ENCODE results near the gene RAB11FIP4.
A peak's percentile ranks its signal among the peaks of the same experiment; 100 is the strongest.
"Not testable (repeated sequence)": the region's sequence is repeated elsewhere in the genome, so short reads cannot be mapped to it uniquely, and the experiment has no call there.

The RAB11FIP4 gene

DNA sequence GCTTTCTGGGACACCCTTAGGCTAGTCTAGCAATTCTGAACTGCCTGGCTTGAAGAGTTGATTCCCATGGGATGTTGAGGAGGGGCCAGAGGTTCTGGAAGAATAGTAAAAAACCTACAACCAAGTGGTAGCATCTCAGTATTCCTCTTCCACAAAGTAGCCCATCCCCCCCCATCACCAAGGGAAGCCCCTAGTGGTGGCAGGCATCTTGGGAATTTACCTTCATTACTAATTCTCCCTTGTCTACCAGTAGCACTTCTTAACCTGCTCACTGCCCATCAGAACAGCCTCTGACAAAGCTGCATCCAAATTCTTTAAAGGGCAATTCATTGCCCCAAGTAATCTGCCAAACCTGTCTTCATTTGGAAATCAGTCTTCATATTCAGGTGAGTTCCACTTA, 12.8 kb upstream of the RAB11FIP4 start:
- TF ChIP-seq, protein P1, sequence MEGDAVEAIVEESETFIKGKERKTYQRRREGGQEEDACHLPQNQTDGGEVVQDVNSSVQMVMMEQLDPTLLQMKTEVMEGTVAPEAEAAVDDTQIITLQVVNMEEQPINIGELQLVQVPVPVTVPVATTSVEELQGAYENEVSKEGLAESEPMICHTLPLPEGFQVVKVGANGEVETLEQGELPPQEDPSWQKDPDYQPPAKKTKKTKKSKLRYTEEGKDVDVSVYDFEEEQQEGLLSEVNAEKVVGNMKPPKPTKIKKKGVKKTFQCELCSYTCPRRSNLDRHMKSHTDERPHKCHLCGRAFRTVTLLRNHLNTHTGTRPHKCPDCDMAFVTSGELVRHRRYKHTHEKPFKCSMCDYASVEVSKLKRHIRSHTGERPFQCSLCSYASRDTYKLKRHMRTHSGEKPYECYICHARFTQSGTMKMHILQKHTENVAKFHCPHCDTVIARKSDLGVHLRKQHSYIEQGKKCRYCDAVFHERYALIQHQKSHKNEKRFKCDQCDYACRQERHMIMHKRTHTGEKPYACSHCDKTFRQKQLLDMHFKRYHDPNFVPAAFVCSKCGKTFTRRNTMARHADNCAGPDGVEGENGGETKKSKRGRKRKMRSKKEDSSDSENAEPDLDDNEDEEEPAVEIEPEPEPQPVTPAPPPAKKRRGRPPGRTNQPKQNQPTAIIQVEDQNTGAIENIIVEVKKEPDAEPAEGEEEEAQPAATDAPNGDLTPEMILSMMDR (conservative IDR thresholded peaks at IDR 0.05; ENCODE audit: control insufficient read depth, insufficient read depth, low read depth, low read length) = no peak
- no peak overlapping the region for H3K4me3 ChIP-seq (ENCODE audit: control insufficient read depth, low read depth, low read length)
- no peak for DNase-seq (ENCODE audit: low read depth)

DNA sequence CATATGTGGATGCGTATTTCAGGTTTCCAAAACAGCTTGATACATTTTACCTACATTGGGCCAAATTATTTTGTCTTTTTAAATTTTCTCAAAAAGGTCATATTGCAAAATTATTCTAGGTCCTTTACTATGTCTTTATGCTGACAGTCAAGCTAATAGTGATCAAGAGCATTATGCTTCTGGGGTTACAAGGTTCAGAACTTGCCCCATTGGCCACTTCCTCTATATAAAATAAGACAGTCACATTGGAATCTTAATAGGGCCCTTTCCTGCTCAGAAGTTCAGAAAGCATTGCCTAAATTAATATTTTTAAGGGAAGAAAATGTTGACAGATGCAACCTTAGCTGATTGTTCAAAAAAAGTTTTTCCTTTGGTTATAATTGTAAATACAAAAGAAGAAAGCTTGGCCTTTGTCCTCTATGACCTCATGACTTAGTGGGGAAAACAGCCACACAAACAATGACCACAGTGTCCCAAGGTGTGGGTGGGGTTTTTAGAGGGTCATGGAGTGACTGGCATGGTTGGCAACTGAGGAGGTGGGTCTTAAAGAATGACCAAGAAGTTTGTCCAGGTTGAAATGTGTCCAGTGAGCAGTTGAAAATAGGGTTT, 11.8 kb upstream of the RAB11FIP4 start:
- TF ChIP-seq, protein P1 (conservative IDR thresholded peaks at IDR 0.05; ENCODE audit: control insufficient read depth, insufficient read depth, low read depth, low read length) = no peak
- DNase-seq (ENCODE audit: low read depth) = no peak
- no peak overlapping the region for H3K4me3 ChIP-seq (ENCODE audit: control insufficient read depth, low read depth, low read length)

DNA sequence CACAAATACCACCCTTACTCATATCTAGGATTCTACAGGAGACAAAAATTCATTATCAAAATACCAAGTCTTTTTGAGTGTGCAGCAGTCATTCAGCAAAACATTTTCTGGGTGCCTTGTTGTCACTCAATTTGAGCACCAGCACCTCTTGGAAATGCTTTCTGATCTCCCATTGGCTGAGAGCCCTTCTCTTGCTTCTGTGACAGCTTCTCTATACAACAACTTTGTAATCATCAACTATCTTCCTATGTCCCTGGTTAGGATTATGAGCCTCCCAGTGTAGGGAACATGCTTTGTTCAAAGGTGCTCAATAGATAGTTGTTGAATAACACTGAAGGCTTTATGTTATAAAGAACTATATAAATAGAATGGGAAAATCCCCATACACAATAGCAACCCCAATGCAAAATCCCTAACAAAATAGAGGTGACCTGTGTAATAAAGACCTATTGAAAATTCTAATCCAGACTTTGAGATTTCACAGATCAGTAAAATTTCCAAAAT, 10.3 kb upstream of the RAB11FIP4 start:
- H3K4me3 ChIP-seq (ENCODE audit: control insufficient read depth, low read depth, low read length) = no peak overlapping the region
- DNase-seq (ENCODE audit: low read depth) = no peak
- TF ChIP-seq, protein P1 (conservative IDR thresholded peaks at IDR 0.05; ENCODE audit: control insufficient read depth, insufficient read depth, low read depth, low read length) = no peak

DNA sequence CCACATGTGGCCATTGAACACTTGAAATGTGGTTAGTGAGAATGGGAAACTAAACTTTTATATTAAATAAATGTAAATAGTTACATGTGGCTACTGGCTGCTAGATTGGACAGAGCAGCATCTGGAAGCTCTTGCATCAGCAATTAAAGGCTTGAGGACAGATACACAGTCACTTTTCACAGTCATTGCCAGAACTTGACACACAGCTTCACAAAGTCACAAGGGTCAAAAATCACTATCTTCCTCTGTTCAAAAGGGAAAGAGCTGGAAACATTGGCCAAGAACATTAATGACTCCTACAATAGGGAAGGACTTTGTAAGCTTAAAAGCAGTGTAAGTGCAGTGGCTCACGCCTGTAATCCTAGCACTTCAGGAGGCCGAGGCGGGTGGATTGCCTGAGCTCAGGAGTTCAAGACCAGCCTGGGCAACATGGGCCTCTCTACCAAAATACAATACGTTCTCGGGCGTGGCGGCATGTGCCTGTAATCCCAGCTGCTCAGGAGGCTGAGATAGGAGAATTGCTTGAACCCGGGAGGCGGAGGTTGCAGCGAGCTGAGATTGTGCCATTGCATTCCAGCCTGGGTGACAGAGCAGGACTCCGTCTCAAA, 8.7 kb upstream of the RAB11FIP4 start:
- not testable (repeated sequence) for DNase-seq (ENCODE audit: low read depth); H3K4me3 ChIP-seq (ENCODE audit: control insufficient read depth, low read depth, low read length)

DNA sequence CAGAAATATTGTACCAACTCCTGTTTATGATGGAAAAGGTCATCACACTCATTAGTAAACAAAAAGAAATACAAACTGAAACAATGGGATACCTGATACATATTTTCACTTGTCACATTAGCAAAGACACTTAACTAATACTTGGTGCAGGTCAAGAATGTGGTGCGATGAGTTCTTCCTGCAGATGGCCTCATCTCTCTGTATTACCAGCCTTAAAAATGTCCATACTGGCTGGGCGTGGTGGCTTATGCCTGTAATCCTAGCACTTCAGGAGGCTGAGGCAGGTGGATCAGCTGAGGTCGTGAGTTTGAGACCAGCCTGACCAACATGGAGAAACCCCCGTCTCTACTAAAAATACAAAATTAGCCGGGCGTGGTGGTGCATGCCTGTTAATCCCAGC, 8.0 kb upstream of the RAB11FIP4 start:
- H3K4me3 ChIP-seq (ENCODE audit: control insufficient read depth, low read depth, low read length); DNase-seq (ENCODE audit: low read depth): not testable (repeated sequence)

DNA sequence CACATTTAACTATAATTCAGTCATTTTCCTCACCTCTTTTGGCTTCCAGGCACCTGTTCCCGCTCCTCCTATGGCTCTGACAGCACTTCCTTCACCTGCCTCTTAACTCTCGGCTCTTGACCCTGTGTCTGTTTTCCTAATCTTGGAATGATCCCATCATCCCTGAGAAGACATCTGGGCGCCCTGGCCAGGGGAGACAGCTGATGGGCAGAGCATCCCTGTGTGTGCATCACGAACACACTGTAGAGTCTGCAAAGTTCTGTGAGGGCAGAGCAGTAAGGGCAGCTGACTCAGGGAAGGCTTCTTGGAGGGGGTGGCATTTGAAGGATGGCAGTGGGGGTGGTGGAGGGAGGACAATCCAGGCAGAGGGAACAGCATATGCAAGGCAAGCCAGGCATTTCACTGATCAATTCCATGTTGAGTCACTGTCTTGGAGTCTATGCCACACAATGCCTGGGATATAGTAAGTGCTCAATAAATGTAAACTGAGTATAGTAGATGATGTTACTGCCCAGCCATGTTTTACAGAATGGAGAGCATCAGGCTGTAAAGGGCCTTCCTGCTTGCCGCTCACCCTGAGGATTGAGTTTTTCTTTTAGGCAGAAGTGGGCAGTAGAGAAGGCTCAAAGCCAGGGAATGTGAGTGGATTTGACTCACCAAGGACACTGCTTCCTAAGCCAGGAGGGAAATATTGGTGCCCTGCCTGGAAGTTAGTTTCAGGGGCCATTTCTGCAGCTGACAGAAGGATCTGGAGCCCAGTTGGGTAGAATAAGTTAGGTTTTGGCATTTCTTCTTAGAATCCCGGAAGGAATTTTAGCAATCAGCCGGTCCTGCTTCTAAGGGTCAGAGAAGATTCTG, 5.8 kb upstream of the RAB11FIP4 start:
- H3K4me3 ChIP-seq (ENCODE audit: control insufficient read depth, low read depth, low read length) = no peak overlapping the region
- TF ChIP-seq, protein P1 (conservative IDR thresholded peaks at IDR 0.05; ENCODE audit: control insufficient read depth, insufficient read depth, low read depth, low read length) = no peak
- peak; percentile 30 for DNase-seq (ENCODE audit: low read depth)

DNA sequence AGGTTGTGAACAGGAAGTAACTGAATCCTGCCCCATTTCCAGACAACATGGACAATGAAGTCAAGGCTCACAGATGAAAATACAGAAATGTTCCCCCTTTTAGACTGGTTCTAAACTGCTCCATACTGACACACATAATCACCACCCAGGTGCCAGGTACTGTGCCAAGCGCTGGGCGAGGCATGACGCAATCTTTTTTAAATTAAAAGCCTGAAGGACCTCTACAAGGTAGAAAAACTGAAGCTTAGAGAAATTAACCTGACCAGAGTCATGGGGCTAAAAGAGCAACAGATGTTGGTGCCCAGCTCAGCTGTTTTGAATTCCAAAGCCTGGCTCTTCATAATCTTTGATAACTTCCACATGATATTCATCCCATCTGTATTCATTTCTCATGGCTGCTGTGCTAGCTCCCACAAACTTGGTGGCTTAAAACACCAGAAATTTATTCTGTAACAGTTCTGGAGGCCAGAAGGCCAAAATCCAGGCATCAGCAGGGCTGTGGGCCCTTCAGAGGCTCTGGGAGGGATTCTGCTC, 4.9 kb upstream of the RAB11FIP4 start:
- H3K4me3 ChIP-seq (ENCODE audit: control insufficient read depth, low read depth, low read length) = no peak overlapping the region
- TF ChIP-seq, protein P1 (conservative IDR thresholded peaks at IDR 0.05; ENCODE audit: control insufficient read depth, insufficient read depth, low read depth, low read length) = no peak
- DNase-seq (ENCODE audit: low read depth) = no peak

Data from fibroblast of mammary gland (primary cell).